ENCODE results near the gene EFHD1.

The EFHD1 gene

GRCh38 chr2:232633413-232634205, at the start of gene EFHD1:
Gene EFHD1 (plus strand): TSS chr2:232633604. CDS start chr2:232633705, 101 bp downstream.
- TF ChIP-seq CTCF (conservative IDR thresholded peaks at IDR 0.05; ENCODE audit: low read length) = no peak
- DNase-seq (ENCODE audit: low read depth) = peak; percentile 33
- H3K4me3 ChIP-seq (ENCODE audit: low read length) = peak within 1 kb of the TSS; percentile 55

GRCh38 chr2:232584238-232584637, 49.2 kb upstream of the EFHD1 start:
- no peak overlapping the region for H3K4me3 ChIP-seq (ENCODE audit: low read length)
- DNase-seq (ENCODE audit: low read depth) = no peak
- no peak for TF ChIP-seq CTCF (conservative IDR thresholded peaks at IDR 0.05; ENCODE audit: low read length)

GRCh38 chr2:232586943-232587505, 46.4 kb upstream of the EFHD1 start:
- H3K4me3 ChIP-seq (ENCODE audit: low read length) = no peak overlapping the region
- DNase-seq (ENCODE audit: low read depth) = no peak
- TF ChIP-seq CTCF (conservative IDR thresholded peaks at IDR 0.05; ENCODE audit: low read length) = no peak

- DNase-seq (ENCODE audit: low read depth) = no peak
- H3K4me3 ChIP-seq (ENCODE audit: low read length) = no peak overlapping the region
- TF ChIP-seq CTCF (conservative IDR thresholded peaks at IDR 0.05; ENCODE audit: low read length) = no peak
Observed at GRCh38 chr2:232587512-232587911, 45.9 kb upstream of the EFHD1 start.

GRCh38 chr2:232588031-232588430, 45.4 kb upstream of the EFHD1 start:
- DNase-seq (ENCODE audit: low read depth) = no peak
- no peak overlapping the region for H3K4me3 ChIP-seq (ENCODE audit: low read length)
- no peak for TF ChIP-seq CTCF (conservative IDR thresholded peaks at IDR 0.05; ENCODE audit: low read length)

- DNase-seq (ENCODE audit: low read depth) = peak; percentile 84
- no peak overlapping the region for H3K4me3 ChIP-seq (ENCODE audit: low read length)
- TF ChIP-seq CTCF (conservative IDR thresholded peaks at IDR 0.05; ENCODE audit: low read length) = no peak
Observed at GRCh38 chr2:232588680-232589585, 44.5 kb upstream of the EFHD1 start.

Measured in AG10803 (cell line).